Stromal cell of bone marrow (primary cell): ENCODE results near the gene OTOS.

Experiments used
- DNase-seq: peaks from one replicate; pipeline ENCODE4 v3.0.0-alpha.2; 2012; ENCODE audit warnings: low read depth

The OTOS gene

DNA sequence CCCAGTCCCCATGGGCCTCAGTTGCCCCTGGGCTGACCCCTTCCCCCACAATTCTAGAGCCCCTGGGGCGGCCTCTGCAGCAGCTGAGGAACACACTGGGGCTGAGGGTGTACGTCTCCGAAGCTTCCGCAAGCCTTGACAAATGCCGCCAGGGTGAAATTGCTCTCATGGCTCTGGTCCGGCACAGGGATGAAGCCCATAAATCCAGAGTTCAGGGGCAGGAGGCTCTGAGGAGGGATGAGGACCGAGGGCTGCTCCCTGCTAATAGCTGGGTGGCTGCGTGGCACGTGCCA is 27.1 kb upstream of the OTOS start:
- DNase-seq, result no peak

DNA sequence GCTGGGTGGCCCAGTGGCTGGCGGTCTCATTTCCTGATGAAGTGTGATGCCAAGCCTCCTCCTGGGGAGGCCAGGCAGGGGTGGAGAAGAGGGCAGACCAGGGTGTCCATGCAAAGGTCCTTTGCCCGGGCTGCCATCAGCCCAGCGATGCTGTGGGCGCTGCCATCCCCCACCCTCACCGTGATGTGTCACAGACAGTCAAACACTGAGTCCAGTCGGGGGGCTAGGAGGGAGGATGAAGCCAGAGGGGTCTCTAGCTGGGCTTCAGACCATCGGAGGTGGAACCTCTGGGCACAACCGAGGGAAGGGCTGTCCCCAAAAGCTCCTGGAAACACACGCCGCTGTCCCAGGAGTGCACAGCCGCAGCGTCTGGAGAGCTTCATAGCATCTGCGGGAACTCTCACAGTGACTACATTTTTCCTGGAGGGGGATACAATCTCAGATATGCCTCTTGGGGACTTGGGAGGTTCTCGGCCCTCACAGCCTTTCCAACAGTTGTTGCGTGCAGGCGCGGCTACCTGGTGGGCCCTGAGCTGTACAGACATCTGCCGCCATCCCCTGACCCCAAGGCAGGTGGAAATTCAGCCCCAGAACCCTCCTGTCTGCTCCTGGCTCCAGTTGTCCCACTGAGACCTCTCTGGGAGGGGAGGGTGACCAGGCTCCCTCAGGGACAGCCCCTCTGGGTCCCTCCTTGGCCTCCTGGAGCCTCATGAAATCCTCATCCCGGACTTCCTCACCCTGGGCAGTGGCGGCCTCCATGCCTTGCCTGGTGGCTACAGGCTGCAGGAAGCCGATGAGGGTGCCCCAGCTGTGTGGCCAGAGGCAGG is 26.5 kb upstream of the OTOS start:
- DNase-seq, result no peak

DNA sequence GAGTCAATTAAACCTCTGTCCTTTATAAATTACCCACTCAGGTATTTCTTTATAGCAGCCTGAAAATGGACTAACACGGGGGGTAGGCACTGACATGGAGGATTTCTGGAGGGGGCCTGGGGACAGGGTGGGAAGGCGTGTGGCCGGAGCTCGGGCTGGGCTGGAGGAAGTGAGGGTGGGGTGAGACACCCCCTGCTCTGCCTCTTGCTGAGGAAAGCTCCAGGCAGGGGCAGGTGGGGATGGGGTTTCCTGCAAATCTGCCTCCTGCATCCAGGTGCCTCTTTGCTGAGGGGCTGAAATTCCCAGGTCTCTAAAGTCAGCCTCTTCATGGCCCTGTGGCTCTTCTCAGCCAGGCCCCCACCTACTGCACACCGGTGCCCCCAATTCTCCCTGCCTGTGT is 25.7 kb upstream of the OTOS start:
- no peak for DNase-seq

DNA sequence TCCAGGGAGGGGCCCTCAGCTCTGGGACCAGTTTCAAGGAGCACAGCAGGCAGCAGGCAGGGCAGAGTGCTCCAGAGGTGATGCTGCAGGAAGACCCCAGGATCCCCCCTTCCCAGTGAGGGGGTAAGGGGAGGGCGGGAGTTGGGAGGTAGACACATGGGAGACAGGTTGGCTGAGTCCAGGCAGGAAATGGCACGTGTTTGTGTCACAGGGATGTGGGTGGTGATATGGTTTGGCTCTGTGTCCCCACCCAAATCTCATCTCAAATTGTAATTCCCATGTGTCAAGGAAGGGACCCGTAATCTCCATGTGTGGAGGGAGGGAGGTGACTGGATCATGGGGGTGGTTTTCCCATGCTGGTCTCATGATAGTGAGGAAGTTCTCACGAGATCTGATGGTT is 25.2 kb upstream of the OTOS start:
- DNase-seq, result no peak

DNA sequence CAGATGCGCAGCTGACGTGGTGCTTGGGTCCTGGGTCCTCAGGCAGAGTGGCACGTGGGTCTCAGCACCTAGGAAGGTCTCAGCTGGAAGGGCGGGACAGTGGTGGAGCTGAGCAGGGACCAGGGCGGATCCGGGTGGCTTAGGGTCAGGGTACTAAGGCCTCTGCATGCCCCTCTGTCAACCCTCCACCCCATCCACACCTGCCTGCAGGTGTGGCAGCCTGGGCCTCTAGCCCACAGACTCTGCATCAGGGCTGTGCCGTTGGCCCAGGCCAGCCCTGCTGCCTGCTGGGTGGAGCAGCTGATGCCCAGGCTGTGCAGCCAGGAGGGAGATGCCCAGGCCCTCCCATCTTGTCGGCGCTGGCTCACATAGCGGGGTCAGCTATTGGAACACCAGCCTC is 24.6 kb upstream of the OTOS start:
- no peak for DNase-seq

DNA sequence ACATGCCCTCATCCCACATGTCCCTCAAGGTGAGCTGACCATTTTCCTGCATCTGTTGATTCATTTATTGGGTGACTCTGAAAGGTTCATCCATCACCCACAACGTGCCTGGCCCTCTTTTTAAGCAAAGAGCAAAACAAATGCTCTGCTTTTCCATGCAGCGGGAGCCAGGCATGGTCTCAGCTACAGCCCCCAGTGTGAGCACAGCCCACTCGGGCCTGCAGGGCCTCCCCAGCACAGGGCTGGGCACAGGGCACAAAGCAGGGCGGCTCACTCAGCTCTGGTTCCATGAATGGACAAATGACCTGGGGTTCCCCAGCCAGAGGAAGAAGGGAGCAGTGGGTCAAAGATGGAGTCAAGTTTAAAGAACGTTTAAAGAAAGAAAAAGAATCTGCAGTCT is 24.1 kb upstream of the OTOS start:
- DNase-seq, result no peak

DNA sequence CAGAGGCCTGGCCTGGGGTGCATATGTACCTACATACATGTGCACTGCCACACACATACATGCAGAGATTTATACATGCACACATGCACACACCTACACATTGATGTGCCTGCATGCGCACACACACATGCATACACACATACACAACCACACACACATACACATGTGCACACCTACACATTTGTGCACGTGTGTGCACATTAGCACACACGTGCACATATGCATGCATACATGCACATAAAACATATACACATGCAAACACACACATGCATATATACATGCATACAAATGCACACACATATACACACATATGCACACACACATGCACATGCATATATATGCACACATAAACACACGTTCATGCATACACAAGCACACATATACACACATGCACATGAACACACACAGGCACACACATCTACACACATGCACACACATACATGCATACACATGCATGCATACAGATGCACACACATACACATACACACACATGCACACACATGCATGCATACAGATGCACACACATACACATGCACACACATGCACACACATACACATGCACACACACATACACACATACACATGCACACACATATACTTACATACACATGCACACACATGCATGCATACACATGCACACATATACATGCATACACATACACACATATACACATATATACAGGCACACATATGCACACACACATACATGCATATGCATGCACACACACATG is 23.6 kb upstream of the OTOS start:
- no peak for DNase-seq

DNA sequence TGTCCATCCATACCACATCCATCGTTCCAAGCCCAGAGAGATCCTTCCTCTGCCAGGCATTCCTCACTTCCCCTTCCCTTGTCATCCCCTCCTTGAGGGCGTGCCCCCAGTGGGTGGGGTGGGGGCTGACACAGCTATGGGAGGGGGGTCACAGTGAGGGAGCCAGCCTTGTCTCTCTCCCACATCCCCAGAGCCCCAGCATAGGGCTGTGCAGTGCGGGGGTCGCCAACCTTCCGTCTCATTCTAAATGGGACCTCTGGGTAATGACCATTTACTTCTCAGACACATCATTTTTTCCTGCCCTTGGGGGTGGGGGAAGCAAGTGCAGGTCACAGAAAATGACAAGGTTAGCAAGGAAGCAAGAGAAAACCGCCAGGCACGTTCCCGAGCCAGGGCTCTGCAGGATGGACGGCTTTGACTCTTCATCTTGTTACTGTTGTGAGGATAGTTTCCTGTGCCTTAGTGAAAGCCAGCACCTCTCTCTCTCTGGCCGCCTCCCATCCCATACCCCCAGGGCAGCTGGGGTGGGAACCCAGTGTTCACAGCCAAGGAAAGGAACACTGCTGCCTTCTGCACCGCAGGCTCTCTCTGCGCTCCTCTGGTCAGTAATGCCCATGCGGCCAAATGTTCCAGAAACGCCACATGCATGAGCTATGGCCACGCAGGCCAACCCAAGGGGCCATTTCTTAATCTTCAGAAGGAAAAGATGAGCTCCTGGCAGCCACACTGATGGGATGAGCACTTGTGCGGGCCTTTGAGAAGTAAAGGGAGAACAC is 22.7 kb upstream of the OTOS start:
- no peak for DNase-seq

DNA sequence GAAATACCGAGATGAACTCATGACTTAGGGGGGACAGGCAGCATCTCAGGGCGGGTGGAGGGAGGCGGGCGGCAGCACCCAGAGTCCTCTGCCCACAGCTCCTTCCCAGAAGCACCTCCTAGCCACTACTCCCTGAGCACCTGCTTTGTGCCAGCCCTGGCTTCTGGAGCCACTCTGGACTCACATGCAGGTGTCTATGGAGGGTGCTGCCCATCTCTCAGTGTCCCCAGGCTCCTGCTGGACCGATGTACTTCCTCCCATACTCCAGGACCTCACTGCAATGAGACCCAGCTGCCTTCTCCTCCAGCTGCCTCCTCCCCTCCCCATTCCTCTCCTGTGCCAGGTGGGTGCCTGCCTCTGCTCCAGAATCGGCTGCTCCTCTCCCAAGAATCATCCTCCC is 22.1 kb upstream of the OTOS start:
- no peak for DNase-seq

DNA sequence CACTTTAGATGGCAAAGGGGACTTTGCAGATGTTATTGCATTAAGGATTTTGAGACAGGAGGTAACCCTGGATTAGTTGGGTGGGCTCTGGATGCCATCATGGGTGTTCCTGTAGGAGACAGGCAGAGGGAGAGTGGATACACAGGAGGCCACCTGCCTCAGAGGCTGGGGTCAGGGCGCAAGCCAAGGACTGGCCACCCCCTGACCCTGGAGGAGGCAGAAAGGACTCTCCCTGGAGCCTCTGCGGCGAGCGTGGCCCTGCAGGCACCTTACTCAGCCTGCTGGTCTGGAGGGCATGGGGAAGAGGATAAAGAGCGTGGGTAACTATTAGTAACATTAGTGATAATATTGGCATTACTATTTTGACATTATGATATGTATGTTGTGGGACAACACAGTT is 21.6 kb upstream of the OTOS start:
- no peak for DNase-seq

DNA sequence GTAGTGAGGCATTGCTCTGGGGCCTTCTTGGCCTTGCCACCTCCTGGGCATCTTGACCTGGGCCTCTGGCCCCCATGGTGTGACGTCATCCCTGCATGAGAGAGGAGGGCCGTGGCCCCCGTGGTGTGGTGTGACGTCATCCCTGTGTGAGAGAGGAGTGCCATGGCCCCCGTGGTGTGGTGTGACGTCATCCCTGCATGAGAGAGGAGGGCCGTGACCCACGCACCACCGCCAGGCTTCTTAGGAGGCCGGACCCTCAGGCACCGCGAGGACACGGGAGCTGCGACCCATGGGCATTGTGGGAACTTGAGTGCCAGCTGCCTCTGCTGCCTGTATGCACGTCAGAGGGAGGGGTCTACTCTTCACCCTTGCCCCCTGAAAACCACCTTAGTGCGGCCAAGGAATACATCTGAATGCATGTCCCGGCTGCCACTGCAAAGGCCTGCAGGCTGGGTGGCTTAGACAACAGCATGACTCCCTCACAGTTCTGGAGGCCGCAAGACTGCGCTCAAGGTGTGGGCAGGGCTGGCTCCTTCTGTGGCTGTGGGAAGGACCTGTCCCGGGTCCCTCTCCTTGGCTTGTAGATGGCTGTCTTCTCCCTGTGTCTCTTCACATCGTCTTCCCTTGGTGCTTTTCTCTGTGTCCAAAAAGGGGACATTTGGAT is 20.8 kb upstream of the OTOS start:
- no peak for DNase-seq

DNA sequence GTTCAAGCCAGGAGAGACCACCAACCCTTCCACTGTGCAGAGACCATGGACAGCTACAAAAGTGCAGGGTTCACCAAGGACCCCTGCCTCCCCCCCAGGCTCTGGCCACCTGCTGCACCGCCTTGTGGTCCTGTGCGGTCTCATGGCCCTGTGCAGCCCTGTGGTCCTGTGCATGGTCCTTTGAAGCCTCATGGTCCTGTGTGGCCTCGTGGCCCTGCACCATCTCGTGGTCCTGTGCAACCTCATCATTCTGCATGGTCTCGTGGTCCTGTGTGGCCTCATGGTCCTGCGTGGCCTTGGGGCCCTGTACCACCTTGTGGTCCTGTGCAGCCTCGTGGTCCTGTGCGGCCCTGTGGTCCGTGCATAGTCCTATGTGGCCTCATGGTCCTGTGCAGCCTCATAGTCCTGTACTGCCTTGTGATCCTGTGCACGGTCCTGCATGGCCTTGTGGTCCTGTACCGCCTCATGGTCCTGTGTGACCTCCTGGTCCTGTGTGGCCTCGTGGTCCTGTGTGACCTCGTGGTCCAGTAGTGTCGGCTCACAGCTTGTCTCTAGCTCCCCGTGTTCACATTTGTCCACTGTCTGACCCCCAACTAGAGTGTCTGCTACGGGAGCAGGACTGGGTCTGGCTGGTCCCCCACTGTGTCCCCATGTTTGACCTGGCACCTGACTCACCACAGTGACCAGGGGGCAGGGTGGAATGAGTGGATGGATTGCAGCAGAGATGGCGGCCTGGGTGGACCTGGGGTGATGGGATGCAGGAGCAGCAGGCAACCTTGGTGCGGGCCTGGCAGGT is 20.0 kb upstream of the OTOS start:
- no peak for DNase-seq

DNA sequence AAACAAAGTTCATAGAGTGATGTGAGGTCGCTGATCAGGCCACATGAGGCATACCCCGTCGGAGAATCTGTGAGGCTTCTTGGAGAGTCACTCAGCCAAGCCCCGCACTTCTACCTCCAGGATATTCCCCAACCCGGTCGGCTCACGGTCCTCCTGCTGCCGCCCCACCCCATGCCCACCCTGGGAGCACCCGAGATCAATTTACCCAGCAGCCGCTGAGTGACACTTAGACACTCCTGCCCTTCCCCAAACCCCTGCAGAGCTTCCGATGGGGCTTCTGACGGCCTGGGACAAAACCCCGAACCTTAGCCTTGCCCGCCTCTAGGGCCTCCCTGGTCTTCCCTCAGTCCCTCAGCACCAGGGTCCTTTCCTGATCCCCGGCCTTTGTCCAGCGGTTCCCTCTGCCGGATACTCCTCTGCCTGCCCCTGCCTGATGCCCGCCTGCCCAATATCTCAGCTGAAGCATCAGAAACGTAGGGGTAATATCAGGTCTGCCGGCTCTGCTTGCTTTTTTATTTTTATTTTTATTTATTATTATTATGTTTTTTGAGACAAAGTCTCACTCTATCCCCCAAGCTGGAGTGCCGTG is 18.9 kb upstream of the OTOS start:
- DNase-seq, result no peak

DNA sequence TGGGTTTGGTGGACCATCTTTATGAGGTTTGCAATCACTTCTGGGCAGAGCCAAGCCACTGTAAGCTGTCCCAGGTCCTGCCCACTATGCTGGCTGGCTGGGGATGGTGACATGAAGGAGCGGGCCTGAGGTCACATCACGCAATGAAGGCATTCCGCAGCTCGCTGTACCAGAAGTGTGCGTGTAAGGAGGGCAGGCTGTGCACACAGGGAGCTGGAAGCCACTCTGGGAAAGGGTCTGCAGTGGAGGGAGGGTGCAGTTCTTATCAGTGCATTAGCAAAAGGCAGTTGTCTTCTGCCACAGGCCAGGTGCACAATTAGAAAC is 16.7 kb upstream of the OTOS start:
- no peak for DNase-seq

DNA sequence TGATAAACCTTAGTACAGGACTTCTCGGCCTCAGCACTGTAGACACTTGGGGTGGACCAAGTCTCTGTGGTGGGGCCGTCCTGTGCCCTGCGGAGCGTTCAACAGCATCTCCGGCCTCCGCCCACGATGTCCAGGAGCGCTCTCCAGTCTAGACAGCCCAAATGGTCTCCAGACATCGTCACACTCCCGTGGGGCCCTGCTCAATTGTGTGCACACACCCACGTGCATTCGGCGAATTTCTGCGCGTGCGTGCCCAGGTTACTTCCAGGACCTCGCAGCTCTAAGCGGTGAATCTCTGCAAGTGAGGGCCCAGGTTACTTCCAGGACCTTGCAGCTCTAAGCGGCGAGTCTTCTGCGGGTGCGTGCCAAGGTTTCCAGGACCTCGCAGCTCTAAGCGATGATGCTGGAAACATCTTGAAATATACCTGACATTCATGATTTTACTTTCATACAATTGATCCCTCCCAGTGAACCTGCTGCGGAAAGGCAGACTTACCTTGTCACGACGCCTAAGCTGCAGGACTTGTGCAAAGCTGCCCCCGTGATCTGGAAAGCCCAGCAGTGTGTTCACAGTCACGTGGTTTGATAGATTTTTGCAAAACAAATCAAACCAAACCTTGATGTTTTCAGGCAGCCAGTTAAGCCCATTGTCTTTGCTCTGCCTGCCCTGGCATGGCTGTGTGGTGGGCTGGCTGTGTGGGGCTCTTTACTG is 16.1 kb upstream of the OTOS start:
- no peak for DNase-seq

DNA sequence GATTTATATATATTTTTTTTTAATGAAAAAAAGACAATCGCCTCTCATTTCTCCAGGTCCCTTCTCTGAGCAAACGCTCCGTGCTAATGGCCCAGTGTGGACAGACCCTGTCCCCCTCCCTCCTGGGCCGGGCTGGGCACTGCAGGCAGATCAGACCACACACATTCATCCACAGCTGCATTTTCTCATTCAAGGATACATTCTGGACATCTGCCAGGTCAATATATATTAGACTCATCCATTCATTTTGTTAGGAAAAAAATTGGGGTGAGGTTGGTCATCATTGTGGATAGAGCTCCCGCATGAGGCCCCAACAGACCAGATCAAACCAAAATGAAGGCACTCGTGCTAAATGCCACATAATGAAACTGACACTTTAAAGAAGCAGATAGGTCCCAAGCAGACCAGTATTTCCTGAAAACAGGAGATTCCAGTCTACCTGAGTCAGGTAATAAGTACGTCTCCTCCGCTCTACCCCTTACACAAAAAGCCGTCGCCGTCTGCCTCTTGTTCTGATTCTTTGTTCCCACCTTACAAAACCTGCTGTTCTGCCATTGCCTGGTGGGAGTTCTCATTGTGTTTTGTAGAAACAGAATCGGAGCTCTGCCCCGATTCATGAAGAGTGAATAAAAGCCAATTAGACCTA is 15.4 kb upstream of the OTOS start:
- no peak for DNase-seq

DNA sequence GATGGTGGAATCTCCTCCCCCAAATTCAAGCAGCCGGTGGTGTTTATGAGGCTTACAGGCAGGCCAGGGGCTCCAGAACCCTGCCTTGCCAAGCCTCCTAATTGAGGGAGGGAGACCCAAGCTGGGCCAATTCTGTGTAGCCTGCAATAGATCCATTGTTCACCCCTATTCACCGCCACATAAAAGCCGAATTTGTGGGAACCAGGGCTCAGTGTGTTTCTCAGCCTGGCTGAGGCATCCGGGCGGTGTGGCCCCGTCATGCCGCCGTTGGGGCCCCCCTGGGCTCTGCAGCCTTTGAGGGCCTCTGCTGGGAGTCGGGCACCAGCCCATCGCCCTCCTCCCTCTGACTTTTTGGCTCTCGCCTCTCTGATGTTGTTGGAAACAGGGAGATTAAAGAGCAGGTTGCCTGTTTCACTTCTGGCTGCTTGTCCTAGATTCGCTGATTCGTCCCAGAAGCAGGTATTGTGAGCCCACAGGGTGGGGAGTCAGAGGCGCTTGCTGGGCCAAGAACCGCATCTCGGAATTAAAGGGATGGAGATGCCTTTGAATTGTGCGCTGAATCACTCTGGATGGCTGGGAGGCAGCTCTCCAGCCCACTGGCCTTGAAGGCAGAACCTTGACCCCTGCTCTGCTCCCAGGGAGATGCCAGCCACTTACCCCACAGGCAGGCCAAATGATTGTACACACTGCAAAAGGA is 14.7 kb upstream of the OTOS start:
- DNase-seq, result no peak

DNA sequence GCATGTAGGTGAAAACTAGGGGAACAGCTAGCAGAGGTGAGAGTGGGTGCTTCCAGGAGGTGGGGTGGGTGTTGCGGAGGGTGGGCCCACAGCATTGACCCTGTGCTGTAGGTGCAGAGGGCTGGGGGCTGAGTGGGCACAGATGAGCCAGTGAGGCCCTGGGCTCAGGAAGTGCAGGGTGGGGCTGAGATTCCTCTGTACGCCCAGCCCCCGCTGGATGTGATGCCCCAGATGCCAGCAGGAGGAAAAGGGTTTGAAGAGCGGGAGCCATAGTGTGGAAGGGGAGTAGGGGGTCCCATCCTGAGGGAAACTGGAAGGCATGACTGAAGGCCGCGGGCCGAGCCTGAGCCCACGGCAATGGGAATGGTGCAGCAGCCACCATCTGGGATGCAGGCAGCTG is 14.1 kb upstream of the OTOS start:
- DNase-seq, result no peak

DNA sequence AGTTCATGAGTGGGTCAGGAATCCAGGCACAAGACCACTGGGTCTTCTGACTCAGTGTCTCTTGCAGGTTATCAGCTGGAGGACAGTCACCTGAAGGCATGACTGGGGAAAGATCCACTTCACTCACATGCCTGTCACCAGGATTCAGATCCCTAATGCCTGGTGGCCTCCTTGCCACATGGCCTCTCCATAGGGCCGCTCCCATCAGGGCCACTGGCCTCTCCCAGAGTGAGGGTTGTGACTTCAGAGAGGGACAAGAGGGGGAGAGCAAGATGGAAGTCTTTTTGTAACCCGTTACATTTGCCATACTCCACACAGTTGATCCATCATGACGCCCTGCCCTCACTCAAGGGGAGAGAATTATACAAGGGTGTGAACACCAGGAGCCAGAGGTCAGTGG is 13.0 kb upstream of the OTOS start:
- DNase-seq, result no peak
